A172 (cell line): ENCODE data around the gene SEPTIN12. TPM values are rescaled to one million over a fixed set of nuclear protein-coding genes. Genes with fewer than 3 reads are reported as not detected.
"Not testable (repeated sequence)": the region's sequence is repeated elsewhere in the genome, so short reads cannot be mapped to it uniquely, and the experiment has no call there.

Experiments used
- DNase-seq: peaks from one replicate; pipeline ENCODE4 v3.0.0-alpha.2; 2015; ENCODE audit warnings: low spot score
- total RNA-seq: library from RNA; depleted of rRNA; stranded (reverse); fragments of >200 nt; shearing (Covaris generic); gene quantifications from 2 replicates; pipeline ENCODE4 v1.2.3, GENCODE V29; 2014

Gene SEPTIN12
- total RNA-seq, 1 experiment from 2014 or later = not detected

DNA sequence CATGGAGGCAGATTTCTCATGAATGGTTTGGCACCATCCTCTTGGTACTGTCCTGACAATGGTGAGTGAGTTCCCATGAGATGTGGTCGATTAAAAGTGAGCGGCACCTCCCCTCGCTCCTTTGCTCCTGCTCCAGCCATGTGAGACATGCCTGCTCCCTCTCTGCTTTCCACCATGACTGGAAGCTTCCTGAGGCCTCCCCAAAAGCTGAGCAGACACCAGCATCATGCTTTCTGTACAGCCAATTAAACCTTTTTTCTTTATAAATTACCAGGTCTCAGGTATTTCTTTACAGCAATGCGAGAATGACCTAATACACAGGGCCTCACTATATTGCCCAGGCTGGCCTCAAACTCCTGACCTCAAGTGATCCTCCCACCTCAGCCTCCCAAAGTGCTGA is 33.3 kb downstream of the SEPTIN12 start:
- no peak for DNase-seq

GRCh38 chr16:4753227-4753626 is 34.9 kb downstream of the SEPTIN12 start:
- DNase-seq = no peak

GRCh38 chr16:4752351-4753100 is 35.6 kb downstream of the SEPTIN12 start:
- no peak for DNase-seq

GRCh38 chr16:4750896-4751295 is 37.2 kb downstream of the SEPTIN12 start:
- no peak for DNase-seq

DNA sequence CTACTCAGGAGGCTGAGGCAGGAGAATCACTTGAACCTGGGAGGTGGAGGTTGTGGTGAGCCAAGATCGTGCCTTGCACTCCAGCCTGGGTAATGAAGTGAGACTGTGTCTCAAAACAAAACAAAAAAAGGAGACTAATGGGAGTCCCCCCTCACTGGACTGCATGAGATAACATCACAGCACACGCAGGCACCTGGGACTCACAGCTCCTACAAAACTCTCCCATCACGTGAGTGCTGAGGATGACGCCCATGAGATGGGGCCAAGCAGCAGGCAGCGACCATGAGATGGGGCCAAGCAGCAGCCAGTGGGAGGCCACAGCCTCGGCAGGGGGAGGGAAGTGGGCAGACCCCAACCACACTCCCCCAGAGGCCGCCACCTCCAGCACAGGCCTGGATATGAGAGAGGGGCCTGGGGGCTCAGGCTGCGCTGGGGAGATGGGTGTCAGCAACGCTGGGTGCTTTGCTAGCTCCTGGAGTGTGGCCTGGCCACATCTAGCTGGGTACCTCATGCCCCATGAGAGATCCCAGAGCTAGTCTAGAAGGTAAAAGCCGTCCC is 38.4 kb downstream of the SEPTIN12 start:
- no peak for DNase-seq

DNA sequence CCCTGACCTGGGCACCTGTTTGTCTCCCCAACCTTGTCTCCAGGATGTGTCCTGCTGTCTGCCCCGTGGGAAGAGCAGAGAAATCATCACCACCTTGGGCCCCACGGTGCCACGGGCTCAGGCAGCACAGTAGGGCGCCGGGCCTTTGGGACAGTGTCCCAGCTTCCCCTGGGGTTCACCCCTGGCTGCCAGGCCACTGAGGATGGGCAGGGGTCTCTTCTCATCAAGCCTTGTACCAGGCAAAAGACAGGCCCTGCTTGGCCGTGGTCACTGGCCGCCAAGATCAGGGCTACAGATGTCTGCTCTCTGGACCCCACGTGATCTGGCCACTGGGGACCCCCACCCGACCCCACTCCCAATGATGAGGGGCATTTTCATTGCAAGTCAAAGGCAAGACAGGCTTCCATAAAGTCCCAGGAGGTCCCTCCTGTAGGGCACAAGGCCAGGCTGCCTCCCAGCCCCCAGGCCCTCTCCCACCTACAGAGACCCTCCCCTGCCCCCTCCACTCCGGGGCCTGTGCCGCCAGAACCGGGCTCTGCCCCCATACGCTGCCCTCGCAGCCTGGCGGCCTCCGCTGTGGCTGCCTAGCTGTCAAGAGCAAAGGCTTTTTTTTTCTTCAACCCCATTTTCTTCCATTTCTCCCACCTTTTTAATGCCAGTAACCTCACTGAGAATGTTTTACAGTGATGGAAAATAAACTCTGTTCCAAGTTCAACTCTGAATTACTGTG is 39.3 kb downstream of the SEPTIN12 start:
- no peak for DNase-seq

GRCh38 chr16:4747906-4748681 is 40.1 kb downstream of the SEPTIN12 start:
- DNase-seq = no peak

DNA sequence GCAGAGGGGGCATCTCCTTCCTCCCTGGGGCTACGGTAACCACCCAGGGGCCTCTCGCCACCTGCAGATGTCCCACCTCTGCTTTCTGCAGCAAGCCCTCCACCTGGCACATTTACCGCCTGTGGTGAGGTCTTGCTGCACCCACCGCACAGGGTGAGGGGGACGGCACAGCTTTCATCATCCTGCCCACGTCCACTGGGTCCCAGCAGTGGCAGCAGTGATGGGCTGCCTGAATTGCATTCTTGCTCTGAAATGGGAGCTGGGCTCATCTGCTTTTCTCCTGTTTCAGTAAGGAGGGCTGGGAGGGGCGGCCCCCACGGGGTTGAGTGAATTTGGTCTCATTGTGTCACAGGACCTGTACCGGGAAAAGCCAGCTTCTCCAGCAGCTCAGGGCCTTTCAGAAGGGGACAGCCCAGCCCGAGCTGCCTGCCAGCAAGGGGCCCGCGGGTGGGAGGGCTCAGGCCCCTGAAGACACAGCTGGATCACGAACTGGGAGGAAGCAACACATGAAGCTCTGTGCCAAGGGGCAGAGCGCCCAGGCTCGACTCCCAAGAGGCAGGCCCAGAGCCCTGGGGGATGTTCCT is 41.1 kb downstream of the SEPTIN12 start:
- DNase-seq = no peak

DNA sequence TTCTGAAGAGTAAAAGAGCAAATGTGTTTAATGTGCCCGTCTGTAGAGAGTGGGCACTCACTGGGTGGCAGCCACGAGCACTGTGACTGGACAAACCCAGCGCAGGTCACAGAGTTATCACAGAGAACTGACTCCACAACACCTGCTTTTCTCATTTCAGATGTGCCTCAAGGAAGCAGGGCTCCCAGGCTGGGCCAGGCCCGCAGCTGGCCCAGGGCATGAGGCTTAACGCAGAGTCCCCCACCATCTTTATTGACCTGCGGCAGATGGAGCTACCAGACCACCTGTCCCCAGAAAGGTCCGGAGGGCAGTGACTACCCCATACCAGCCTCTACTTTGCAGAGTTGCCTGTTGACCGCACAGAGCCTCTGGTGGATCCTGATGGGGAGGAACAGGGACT is 41.9 kb downstream of the SEPTIN12 start:
- DNase-seq = no peak

DNA sequence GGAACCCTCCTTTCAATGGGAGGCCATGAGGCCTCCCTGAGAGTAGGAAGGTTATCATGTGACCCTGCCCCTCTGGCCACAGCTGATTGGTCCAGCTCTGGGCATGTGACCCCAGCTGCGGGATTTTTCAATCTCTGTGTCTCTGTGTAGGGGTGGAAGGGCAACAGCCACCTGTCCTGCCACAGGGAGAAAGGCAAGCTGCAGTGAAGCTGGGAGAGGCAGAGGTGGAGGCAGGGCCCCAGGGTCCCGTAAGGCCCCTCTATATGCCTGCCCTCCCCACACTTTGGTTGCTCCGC is 42.9 kb downstream of the SEPTIN12 start:
- no peak for DNase-seq

DNA sequence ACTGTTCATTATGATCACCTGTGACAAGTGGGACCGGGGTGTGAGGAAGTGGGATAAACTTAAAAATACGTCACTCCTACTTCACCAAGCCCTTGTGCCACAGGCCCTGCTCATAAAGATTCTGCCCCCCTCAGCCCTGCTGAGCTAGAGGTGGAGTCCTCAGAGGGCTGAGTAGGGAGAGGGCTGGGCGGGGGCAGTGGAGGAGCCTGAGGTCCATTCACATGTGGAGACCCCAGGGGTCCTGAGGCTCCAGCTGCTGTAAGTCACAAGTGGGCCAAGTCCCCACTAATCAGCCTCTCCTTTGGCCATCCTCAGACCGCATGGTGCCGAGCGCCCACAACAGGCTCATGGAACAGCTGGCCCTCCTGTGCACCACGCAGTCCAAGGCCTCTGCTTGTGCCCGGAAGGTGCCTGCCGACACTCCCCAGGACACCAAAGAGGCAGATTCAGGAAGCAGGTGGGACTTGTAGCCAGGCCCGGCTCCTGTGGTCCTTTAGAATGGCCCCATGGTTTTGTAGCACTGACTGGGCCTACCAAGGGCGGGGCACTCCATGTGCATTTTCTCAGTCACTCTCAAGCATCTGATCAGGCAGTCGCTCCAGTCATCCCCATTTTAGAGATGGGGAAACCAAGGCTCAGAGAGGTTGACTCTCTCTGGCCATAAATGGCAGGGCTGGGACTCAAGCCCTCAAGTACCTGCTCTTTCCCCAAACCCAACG is 43.4 kb downstream of the SEPTIN12 start:
- no peak for DNase-seq

GRCh38 chr16:4743226-4743878 is 44.8 kb downstream of the SEPTIN12 start:
- no peak for DNase-seq

- DNase-seq = not testable (repeated sequence)
Measured at GRCh38 chr16:4738370-4738769, 49.8 kb downstream of the SEPTIN12 start.

- no peak for DNase-seq
Measured at GRCh38 chr16:4737545-4737944, 50.6 kb downstream of the SEPTIN12 start.

DNA sequence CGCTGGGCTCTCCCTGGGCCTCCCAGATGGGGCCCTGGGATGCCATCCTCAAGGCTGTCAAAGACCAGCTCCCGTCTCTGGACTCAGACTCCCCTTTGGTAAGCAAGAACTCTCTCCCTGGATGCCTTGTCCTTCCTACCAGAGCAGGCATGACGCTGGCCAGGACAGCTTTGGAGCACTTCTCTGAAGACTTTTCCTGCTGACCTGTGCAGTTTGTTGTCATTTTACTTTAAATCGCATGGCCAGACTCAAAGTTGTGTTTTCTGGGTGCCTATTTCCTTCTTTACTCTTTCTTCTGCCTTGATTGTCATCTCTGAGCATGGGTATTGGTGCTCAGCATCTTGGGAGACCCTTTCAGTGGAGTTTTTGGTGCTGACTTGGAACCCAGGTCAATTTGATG is 51.6 kb downstream of the SEPTIN12 start:
- no peak for DNase-seq

DNA sequence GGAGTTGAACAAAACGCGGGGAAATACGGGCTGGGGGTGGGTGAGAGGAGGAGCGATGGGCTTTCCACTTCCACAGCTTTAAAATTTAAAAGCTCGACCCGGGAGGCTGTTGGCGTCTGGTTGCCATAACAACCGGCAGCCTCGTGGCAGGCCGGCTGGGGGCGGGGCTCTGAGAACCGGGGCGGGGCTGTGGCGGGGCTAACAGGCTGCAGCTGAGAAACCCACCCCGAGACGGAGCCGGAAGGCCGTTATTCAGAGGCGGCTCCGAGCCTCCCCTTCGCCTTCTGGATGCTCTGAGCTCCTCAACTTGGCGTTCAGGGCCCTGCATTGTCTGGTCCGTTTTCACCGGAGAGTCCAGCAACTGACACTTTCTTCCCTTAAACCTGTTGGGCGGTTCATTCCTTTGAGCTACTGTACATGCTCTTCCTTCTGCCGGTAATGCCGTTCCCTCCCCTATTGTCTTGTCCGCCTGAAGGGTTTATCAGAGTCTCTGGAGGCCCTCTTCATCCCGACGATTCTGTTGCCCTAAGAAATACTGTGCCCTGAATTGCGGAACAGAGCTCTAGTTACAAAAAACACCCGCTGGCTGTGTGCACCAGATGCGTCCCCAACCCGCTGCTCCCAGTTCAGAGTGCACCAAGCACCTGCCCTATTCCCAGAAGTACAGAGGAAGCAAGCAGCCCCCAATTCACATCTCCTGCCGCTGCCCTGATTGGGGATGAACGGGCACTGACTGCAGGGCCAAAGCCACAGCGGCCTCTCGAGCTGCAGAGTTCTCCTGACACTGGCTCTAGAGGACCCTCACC is 53.2 kb downstream of the SEPTIN12 start:
- DNase-seq = peak; percentile 68

GRCh38 chr16:4734063-4734729 is 53.9 kb downstream of the SEPTIN12 start, which contains the start of the genes ANKS3 and DNAAF8:
Gene ANKS3, minus strand, starts transcription at chr16:4734271. Its CDS starts 4,122 bp downstream, at chr16:4730149.
Gene DNAAF8, plus strand, starts transcription at chr16:4734537. Its CDS starts 1,978 bp downstream, at chr16:4736515.
- DNase-seq = peak; percentile 96

DNA sequence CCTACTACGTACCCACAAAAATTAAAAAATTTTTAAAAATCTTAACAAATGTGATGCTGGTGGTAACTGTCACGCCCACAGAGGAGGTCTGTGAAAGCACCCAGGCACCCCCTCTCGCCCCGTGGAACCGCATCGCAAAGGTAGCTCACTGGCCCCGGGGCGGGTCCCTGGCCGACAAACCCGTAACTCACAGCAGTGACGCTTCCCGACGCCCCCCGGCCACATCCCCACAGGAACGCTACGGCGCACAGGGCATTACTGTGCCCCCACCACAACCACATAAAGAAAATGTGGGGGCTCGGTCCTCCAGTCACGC is 54.4 kb downstream of the SEPTIN12 start:
- no peak for DNase-seq

DNA sequence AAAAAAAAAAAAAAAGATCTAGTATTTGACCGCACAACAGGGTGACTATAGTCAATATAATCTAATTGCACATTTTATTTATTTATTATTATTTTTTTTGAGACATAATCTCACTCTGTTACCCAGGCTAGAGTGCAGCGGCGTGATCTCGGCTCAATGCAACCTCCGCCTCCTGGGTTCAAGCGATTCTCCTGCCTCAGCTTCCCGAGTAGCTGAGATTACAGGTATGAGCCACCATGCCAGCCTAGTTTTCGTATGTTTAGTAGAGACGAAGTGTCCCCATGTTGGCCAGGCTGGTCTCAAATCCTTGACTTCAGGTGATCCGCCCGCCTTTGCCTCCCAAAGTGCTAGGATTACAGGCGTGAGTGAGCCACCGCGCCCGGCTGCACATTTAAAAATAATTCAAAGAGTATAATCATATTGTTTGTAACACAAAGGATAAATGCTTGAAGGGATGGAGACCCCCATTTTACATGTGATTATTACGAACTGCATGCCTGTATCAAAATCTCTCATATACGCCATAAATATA is 54.9 kb downstream of the SEPTIN12 start:
- no peak for DNase-seq
